Measurements from ENCODE around the gene MEOX2.
A peak's percentile ranks its signal among the peaks of the same experiment; 100 is the strongest.

MEOX2 gene

GRCh38 chr7:15609287-15609686 is 77.2 kb downstream of the MEOX2 start:
- DNase-seq = no peak

GRCh38 chr7:15607529-15608210 is 78.8 kb downstream of the MEOX2 start:
- no peak for DNase-seq

- no peak for DNase-seq
These were observed 79.9 kb downstream of the MEOX2 start for GRCh38 chr7:15606561-15606960.

GRCh38 chr7:15604166-15604565 is 82.3 kb downstream of the MEOX2 start:
- DNase-seq = no peak

GRCh38 chr7:15603124-15603523 is 83.4 kb downstream of the MEOX2 start:
- DNase-seq = peak; percentile 69

- DNase-seq = peak; percentile 49
These were observed 84.2 kb downstream of the MEOX2 start for GRCh38 chr7:15602236-15602635.

- no peak for DNase-seq
These were observed 85.3 kb downstream of the MEOX2 start for GRCh38 chr7:15601175-15601574.

GRCh38 chr7:15600298-15600697 is 86.2 kb downstream of the MEOX2 start:
- no peak for DNase-seq

GRCh38 chr7:15594461-15594860 is 92.0 kb downstream of the MEOX2 start:
- DNase-seq = no peak

GRCh38 chr7:15593382-15593781 is 93.1 kb downstream of the MEOX2 start:
- DNase-seq = no peak

- no peak for DNase-seq
These were observed 100.2 kb downstream of the MEOX2 start for GRCh38 chr7:15586266-15586665.

- no peak for DNase-seq
These were observed 101.9 kb downstream of the MEOX2 start for GRCh38 chr7:15584575-15584974.

GRCh38 chr7:15582773-15583172 is 103.7 kb downstream of the MEOX2 start:
- DNase-seq = no peak

GRCh38 chr7:15581352-15581951 is 105.0 kb downstream of the MEOX2 start:
- DNase-seq = no peak

- DNase-seq = no peak
These were observed 105.7 kb downstream of the MEOX2 start for GRCh38 chr7:15580604-15581351.

GRCh38 chr7:15577600-15577999 is 108.9 kb downstream of the MEOX2 start:
- no peak for DNase-seq

GRCh38 chr7:15571301-15571878 is 115.1 kb downstream of the MEOX2 start:
- peak; percentile 86 for DNase-seq

GRCh38 chr7:15567652-15568051 is 118.8 kb downstream of the MEOX2 start:
- no peak for DNase-seq

GRCh38 chr7:15567036-15567435 is 119.4 kb downstream of the MEOX2 start:
- DNase-seq = no peak

- DNase-seq = no peak
These were observed 120.0 kb downstream of the MEOX2 start for GRCh38 chr7:15566476-15566875.

GRCh38 chr7:15561835-15562234 is 124.6 kb downstream of the MEOX2 start, which contains the start of gene AGMO:
Gene AGMO (minus strand): TSS chr7:15562015.
- peak; percentile 57 for DNase-seq
